GM12801 (cell line): Measurements from ENCODE around the gene PRAC2.

Experiments
- CTCF ChIP-seq: IDR thresholded peaks from one replicate; pipeline ENCODE4 v1.5.1; 2011; ENCODE audit warnings: control low read depth; ENCODE audit not compliant: insufficient read length; ENCODE audit errors: extremely low read depth

The PRAC2 gene

GRCh38 chr17:48751733-48752398 lies 28.9 kb downstream of the PRAC2 start:
- no peak for TF ChIP-seq CTCF

GRCh38 chr17:48752399-48753288 lies 29.7 kb downstream of the PRAC2 start:
- no peak for TF ChIP-seq CTCF

GRCh38 chr17:48753794-48754499 lies 31.0 kb downstream of the PRAC2 start:
- TF ChIP-seq CTCF = no peak

GRCh38 chr17:48754500-48755261 lies 31.7 kb downstream of the PRAC2 start:
- no peak for TF ChIP-seq CTCF

- TF ChIP-seq CTCF = no peak
Observed at GRCh38 chr17:48755356-48755755, 32.4 kb downstream of the PRAC2 start.

- no peak for TF ChIP-seq CTCF
Observed at GRCh38 chr17:48756830-48757251, 33.9 kb downstream of the PRAC2 start.
